NCI-H187 treated with DMSO at 0.1 percent for 48 hours (cell line): Measurements from ENCODE around the gene TPRX1.
"Not testable (repeated sequence)": the region's sequence is repeated elsewhere in the genome, so short reads cannot be mapped to it uniquely, and the experiment has no call there.

ENCODE experiments used
- DNase-seq: peaks from one replicate; lab custom pipeline; 2025; lab: John Stamatoyannopoulos, UW

Gene TPRX1, protein sequence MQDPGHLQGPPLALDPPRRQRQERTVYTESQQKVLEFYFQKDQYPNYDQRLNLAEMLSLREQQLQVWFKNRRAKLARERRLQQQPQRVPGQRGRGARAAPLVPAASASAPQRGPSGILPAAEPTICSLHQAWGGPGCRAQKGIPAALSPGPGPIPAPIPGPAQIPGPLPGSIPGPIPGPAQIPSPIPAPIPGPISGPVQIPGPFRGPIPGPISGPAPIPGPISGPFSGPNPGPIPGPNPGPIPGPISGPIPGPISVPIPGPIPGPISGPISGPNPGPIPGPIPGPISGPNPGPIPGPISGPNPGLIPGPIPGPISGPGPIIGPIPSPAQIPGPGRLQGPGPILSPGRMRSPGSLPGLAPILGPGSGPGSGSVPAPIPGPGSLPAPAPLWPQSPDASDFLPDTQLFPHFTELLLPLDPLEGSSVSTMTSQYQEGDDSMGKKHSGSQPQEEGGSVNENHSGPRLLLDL

DNA sequence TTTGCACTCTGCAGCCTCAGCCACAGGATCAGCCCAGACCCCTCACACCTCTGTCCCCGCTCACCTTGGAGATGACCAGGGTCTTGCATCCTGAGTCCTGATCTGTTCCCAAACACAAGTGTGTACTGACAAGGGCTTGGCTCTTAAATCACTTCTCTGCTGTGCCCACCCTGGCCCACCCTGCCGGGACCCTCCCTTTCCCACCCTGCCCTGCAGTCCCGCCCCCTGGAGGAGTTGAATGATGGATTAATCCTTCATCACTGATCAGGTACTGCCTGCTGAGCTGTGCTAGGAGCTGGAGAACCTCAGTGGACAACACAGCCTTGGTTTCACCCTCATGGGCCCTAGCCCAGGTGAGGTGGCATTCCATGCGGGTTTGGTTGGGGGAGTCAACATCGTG is at the start of gene TPRX1:
TPRX1 (minus strand) TSS at position 101 of the 400 bp plus-strand sequence; CDS start at position 89, 12 bp downstream.
- not testable (repeated sequence) for DNase-seq

GRCh38 chr19:47853003-47853402 is 48.7 kb upstream of the TPRX1 start:
- DNase-seq = no peak

GRCh38 chr19:47848823-47849473 is 44.6 kb upstream of the TPRX1 start:
- no peak for DNase-seq

- DNase-seq = no peak
These were observed 44.1 kb upstream of the TPRX1 start for GRCh38 chr19:47848425-47848822.

DNA sequence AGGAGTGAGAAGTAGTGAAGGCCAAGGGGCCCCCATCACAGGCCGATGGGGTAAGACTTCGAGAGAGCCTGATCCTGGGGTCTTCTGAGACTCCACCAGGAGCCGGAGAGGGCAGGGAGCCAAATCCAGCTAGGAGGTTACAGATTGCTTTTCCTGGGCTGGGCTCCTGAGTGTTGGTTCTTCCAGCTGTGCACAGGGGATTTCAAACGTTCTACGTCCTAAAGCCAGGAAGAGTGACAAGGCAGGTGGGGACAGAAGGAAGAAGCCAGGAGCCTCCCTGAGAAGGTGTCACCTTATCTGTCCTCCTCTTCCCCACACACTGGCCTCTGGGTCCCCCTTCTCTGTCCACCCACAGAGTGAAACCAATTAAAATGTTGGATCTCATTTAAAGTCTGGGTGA is 38.6 kb upstream of the TPRX1 start:
- DNase-seq = no peak

DNA sequence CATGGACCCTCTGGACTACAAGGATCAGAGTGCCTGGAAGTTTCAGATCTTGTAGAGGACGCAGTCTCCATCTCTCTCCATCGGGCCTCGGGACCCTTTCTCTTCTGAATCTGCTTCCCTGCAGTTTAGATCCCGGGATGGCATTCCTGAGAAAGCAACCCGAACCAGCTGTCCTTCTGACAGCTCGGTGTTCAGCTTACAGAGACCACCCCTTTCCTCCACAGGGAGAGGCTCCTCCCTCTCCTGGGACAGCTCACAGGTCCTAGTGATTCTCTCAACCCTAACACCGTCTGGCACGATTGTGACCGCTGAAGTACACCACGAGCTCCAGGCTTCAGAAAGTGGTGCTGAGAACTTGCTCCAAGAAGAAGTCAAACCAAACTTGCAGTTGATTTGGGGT is 35.6 kb upstream of the TPRX1 start:
- no peak for DNase-seq

DNA sequence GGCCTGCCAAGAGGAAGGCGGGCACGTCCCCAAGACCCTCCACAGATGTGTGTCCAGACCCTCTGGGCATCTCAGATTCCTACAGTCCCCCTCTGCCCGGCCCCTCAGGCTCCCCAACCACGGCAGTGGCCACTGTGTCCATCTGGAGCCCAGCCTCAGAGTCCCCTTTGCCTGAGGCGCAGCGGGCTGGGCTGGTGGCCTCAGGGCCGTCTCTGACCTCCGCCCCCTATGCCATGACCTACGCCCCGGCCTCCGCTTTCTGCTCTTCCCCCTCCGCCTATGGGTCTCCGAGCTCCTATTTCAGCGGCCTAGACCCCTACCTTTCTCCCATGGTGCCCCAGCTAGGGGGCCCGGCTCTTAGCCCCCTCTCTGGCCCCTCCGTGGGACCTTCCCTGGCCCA is 35.1 kb upstream of the TPRX1 start:
- DNase-seq = no peak

DNA sequence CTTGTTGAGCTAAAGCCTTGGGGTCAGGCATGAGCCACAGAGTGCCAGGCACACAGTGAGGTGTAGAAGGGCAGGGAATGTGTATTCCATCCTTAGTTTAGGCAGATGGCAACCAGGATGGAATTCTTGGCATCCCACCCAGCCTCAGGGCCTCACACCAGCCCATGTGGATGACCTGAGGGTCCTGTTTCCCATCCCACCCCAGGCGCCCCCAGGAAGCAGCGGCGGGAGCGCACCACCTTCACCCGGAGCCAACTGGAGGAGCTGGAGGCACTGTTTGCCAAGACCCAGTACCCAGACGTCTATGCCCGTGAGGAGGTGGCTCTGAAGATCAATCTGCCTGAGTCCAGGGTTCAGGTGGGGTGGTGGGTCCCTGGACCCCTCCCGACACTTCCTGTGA is 31.7 kb upstream of the TPRX1 start:
- DNase-seq = no peak

DNA sequence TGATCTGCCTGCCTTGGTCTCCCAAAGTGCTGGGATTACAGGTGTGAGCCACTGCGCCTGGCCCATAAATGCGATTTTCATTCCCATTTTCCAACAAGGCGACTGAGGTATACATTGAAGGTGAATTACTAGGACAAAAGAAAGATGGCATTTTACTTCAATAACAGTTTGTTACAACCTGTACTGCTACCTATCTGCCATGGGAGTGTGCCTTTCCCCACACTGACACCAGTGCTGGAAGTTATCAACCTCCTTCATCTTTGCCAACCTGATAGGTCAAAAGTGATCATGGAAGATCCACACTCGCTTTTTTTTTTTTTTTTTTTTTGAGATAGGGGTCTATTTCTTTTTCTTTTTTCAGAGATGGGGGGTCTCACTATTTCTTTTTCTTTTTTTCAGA is 28.4 kb upstream of the TPRX1 start:
- DNase-seq = no peak

GRCh38 chr19:47826800-47827199 is 22.4 kb upstream of the TPRX1 start:
- no peak for DNase-seq

- DNase-seq = no peak
These were observed 20.0 kb upstream of the TPRX1 start for GRCh38 chr19:47824396-47824795.

DNA sequence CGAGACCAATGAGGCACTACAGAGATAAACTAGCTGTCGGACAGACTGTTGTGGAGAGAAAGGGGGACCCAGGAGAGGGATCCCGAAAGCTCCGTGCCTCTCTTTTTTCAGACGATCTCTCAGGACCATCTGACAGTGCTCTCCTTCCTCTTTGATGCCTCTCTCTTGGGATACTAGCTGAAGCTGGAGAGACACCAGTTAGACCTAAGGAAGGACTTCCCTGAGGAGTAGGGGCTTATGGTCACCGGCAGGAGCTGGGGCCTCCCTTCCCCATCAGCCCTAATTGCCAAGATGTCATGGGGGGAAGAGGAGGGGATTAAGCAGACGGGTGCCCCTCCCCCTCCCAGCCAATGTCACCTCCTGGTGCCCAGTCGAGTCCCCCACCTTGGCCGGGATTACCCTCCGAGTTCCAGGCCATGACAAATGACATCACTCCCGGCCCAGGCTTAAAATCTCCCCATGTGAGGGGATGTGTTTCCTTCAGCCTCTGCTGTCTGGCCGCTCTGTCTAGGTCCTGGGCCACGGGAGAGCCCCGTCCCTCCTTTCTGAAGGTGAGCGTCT is 17.2 kb upstream of the TPRX1 start, which contains the start of gene CRX:
CRX (plus strand) TSS at position 478 of the 561 bp plus-strand sequence. CDS start 12,507 bp downstream, outside the sequence.
- no peak for DNase-seq

DNA sequence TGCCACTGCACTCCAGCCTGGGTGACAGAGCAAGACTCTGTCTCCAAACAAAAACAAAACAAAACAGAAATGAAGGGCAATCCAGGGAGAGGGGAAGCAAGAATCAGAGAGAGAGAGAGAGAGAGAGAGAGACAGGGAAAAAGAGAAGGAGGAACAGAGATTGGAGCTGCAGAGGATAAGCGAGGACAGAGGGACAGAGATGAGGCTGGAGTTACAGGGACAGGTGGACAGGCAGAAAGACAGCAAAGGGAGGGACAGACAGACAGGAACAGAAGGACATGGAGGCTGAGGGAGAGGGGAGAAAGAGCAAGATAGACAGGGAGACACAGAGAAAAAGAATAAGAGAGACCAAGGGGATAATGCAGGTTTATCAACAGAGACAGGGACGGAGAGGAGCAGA is 16.1 kb upstream of the TPRX1 start:
- no peak for DNase-seq

- DNase-seq = no peak
These were observed 15.5 kb upstream of the TPRX1 start for GRCh38 chr19:47819858-47820257.

GRCh38 chr19:47818221-47818620 is 13.9 kb upstream of the TPRX1 start:
- DNase-seq = not testable (repeated sequence)

DNA sequence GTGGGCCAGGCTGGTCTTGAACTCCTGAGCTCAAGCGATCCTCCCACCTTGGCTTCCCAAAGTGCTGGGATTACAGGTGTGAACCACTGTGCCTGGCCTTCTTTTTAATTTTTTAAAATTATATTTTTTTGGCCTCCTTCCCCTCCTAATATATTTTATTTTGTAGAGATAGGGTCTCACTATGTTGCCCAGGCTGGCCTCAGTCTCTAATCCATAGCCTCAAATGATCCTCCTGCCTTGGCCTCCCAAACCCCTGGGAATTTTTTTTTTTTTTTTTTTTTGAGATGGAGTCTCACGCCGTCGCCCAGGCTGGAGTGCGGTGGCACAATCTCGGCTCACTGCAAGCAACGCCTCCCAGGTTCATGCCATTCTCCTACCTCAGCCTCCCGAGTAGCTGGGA is 11.9 kb upstream of the TPRX1 start:
- DNase-seq = not testable (repeated sequence)

GRCh38 chr19:47813995-47814328 is 9.6 kb upstream of the TPRX1 start:
- no peak for DNase-seq

GRCh38 chr19:47813304-47813994 is 9.1 kb upstream of the TPRX1 start:
- peak; percentile 28 for DNase-seq

- DNase-seq = no peak
These were observed 2.1 kb upstream of the TPRX1 start for GRCh38 chr19:47806435-47806834.

DNA sequence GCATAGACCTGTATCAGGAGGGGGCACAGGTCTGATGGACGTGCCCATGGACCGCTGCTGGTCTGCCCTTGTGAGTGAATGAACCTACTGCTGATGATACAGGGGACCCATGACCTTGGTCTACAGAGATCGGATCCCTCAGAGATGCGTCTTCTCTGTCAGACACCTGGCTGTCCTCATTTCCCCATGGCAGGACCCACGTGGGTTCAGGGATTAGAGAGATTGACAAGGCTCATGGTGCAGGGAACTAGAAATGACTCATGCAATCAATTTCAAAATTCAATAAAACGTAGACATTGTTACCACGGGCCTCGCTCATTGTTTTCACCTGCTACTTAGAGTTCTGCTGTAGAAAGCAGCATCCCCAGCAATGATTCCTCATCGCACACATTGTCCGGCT is 962 bp upstream of the TPRX1 start:
- no peak for DNase-seq

DNA sequence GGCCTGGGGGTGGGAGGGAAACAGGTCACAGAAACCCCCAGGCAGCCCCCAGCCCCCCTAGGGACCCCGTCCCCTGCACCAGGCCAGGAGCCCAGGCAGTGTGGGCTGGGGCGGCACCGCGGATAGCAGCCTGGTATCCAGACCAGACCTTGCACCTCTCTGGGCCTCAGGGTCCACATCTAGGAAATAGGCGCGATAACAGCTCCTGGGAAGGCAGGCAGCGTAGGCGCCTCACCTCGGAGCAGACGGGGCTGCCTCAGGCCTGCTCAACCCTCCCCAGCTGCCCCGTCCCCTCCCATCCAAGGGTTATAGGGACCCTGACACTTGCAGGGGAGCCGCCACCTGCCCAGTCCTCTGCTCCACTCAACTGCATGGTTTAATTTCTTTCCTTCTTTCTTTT is 680 bp downstream of the TPRX1 start:
- DNase-seq = not testable (repeated sequence)

DNA sequence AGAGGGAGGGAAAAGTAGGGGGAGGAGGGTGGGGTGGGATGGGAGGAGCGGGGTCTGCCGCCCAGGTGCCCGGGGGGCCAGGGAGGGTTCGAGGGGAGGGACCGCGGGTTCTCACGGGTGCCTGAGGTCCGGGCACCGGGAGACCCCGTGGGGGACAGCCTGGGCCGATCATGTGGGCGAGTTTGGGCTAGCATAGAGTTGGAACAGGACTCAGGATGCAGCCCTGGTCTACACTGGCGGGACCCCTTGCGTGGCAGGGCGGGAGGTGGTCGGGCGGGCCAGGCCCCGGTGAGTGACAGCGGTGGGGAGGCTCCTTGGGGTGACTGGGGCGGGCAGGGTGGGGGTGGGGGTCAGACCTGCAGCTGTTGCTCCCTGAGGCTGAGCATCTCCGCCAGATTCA is 1.2 kb downstream of the TPRX1 start:
- not testable (repeated sequence) for DNase-seq
